ENCODE data around the gene SPACA6. TPM values are rescaled to one million over a fixed set of nuclear protein-coding genes. Genes with fewer than 3 reads are reported as not detected.

SPACA6 gene
- total and polyA plus RNA-seq, 9 of the 15 experiments (the other 6 are each of a cell fraction or from before 2014, with no cell fraction given): 1.3 to 17.3 (median 6.2) TPM

DNA sequence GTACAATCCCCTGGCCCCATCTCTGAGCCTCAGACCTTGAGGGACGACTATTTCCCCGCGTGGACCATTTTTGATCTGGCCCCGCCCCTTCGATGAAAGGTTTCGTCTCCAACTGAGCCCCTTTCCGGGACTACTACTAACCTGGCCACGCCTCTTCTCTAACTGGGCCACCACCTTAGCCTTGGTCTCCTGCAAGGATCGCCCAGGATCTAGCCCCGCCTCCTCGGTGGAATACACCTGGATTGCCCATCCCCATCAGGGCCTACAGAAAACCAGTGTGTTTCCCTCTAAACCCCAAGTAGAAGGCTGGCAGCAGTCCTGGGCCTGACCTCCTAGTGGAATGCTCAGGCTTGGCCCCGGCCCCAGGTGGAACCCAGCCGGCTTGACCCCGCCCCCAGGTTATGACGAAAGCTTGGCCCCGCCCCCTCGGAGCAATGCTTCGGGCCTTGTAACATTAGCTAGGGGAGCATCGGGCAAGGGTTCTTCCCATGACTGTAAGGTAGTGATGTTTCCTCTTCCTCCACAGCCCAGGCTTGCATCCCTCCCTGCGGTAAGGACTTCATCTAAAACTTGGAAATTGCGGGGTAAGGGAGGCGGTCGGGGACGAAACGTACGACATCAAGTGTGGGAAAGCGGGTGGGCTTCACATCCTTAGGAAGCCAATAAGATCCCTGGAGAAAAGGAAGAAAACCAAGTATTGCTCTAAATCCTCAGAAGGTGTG lies 9.1 kb downstream of the SPACA6 start (continued):
- TF ChIP-seq, protein P1, sequence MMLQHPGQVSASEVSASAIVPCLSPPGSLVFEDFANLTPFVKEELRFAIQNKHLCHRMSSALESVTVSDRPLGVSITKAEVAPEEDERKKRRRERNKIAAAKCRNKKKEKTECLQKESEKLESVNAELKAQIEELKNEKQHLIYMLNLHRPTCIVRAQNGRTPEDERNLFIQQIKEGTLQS (IDR thresholded peaks at IDR 0.05): no peak
- TF ChIP-seq, protein P1 (CRISPR knock-in tag; conservative IDR thresholded peaks at IDR 0.05): no peak
- TF ChIP-seq ZNF444 (CRISPR knock-in tag; IDR thresholded peaks at IDR 0.05) (no peak), HBP1 (CRISPR knock-in tag; IDR thresholded peaks at IDR 0.05) (no peak), ZBTB17 (CRISPR knock-in tag; IDR thresholded peaks at IDR 0.05) (peak; percentile 2; the same call in 1 of the 2 replicates), MXI1 (IDR thresholded peaks at IDR 0.05; ENCODE audit: low read depth, low read length) (no peak), PML (IDR thresholded peaks at IDR 0.05; ENCODE audit: low read length) (no peak), CTBP1 (IDR thresholded peaks at IDR 0.05; ENCODE audit: borderline replicate concordance) (no peak), DACH1 (IDR thresholded peaks at IDR 0.05; ENCODE audit: partially characterized antibody) (no peak), GTF2E2 (tag; IDR thresholded peaks at IDR 0.05) (no peak), BCOR (IDR thresholded peaks at IDR 0.05) (no peak), ZNF354B (CRISPR knock-in tag; IDR thresholded peaks at IDR 0.05) (no peak), ZFPM2 (CRISPR knock-in tag; IDR thresholded peaks at IDR 0.05) (no peak), SP2 (IDR thresholded peaks at IDR 0.05; ENCODE audit: extremely low read depth, low read depth, low read length, poor library complexity, severe bottlenecking) (no peak), ZNF143 (CRISPR knock-in tag; IDR thresholded peaks at IDR 0.05) (no peak)
- TF ChIP-seq, protein P2, sequence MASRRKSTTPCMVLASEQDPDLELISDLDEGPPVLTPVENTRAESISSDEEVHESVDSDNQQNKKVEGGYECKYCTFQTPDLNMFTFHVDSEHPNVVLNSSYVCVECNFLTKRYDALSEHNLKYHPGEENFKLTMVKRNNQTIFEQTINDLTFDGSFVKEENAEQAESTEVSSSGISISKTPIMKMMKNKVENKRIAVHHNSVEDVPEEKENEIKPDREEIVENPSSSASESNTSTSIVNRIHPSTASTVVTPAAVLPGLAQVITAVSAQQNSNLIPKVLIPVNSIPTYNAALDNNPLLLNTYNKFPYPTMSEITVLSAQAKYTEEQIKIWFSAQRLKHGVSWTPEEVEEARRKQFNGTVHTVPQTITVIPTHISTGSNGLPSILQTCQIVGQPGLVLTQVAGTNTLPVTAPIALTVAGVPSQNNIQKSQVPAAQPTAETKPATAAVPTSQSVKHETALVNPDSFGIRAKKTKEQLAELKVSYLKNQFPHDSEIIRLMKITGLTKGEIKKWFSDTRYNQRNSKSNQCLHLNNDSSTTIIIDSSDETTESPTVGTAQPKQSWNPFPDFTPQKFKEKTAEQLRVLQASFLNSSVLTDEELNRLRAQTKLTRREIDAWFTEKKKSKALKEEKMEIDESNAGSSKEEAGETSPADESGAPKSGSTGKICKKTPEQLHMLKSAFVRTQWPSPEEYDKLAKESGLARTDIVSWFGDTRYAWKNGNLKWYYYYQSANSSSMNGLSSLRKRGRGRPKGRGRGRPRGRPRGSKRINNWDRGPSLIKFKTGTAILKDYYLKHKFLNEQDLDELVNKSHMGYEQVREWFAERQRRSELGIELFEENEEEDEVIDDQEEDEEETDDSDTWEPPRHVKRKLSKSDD (conservative IDR thresholded peaks at IDR 0.05; ENCODE audit: low read length): no peak
- TF ChIP-seq, protein P3, sequence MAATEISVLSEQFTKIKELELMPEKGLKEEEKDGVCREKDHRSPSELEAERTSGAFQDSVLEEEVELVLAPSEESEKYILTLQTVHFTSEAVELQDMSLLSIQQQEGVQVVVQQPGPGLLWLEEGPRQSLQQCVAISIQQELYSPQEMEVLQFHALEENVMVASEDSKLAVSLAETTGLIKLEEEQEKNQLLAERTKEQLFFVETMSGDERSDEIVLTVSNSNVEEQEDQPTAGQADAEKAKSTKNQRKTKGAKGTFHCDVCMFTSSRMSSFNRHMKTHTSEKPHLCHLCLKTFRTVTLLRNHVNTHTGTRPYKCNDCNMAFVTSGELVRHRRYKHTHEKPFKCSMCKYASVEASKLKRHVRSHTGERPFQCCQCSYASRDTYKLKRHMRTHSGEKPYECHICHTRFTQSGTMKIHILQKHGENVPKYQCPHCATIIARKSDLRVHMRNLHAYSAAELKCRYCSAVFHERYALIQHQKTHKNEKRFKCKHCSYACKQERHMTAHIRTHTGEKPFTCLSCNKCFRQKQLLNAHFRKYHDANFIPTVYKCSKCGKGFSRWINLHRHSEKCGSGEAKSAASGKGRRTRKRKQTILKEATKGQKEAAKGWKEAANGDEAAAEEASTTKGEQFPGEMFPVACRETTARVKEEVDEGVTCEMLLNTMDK (IDR thresholded peaks at IDR 0.05; ENCODE audit: borderline replicate concordance, insufficient read depth, low read depth, low read length, poor library complexity, severe bottlenecking): no peak
- TF ChIP-seq, protein P4, sequence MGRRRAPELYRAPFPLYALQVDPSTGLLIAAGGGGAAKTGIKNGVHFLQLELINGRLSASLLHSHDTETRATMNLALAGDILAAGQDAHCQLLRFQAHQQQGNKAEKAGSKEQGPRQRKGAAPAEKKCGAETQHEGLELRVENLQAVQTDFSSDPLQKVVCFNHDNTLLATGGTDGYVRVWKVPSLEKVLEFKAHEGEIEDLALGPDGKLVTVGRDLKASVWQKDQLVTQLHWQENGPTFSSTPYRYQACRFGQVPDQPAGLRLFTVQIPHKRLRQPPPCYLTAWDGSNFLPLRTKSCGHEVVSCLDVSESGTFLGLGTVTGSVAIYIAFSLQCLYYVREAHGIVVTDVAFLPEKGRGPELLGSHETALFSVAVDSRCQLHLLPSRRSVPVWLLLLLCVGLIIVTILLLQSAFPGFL (CRISPR knock-in tag; IDR thresholded peaks at IDR 0.05): no peak
- TF ChIP-seq, protein P5, sequence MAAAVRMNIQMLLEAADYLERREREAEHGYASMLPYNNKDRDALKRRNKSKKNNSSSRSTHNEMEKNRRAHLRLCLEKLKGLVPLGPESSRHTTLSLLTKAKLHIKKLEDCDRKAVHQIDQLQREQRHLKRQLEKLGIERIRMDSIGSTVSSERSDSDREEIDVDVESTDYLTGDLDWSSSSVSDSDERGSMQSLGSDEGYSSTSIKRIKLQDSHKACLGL (CRISPR knock-in tag; IDR thresholded peaks at IDR 0.05; ENCODE audit: borderline replicate concordance, poor library complexity, severe bottlenecking): no peak
